Middle frontal gyrus (tissue), 1 donor: Measurements from ENCODE around the gene INTS2.
"Not testable (repeated sequence)": the region's sequence is repeated elsewhere in the genome, so short reads cannot be mapped to it uniquely, and the experiment has no call there.

Experiments used
- DNase-seq: peaks from one replicate; pipeline ENCODE4 v3.0.0-alpha.2; 2015; ENCODE audit warnings: low spot score; ENCODE audit errors: extremely low spot score

Gene INTS2

DNA sequence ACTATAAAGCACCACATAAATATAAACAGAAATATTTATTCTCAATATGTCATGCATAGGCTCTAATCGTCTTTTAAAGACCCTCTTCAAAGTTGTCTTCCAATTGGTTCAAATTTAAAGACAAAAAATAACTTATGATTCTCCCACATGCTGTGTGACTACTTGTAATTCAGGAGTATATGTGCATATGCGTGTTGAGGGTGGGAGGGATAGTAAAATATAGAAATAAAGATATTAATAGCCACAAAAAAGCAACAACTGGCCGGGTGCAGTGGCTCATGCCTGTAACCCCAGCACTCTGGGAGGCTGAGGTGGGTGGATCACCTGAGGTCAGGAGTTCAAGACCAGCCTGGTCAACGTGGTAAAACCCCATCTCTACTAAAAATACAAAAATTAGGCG is 33.5 kb downstream of the INTS2 start:
- not testable (repeated sequence) for DNase-seq

- not testable (repeated sequence) for DNase-seq
Observed at GRCh38 chr17:61887733-61888132, 40.0 kb downstream of the INTS2 start.

GRCh38 chr17:61885865-61886264 is 41.9 kb downstream of the INTS2 start:
- not testable (repeated sequence) for DNase-seq

GRCh38 chr17:61884864-61885263 is 42.9 kb downstream of the INTS2 start:
- no peak for DNase-seq

- no peak for DNase-seq
Observed at GRCh38 chr17:61880589-61881102, 47.1 kb downstream of the INTS2 start.

DNA sequence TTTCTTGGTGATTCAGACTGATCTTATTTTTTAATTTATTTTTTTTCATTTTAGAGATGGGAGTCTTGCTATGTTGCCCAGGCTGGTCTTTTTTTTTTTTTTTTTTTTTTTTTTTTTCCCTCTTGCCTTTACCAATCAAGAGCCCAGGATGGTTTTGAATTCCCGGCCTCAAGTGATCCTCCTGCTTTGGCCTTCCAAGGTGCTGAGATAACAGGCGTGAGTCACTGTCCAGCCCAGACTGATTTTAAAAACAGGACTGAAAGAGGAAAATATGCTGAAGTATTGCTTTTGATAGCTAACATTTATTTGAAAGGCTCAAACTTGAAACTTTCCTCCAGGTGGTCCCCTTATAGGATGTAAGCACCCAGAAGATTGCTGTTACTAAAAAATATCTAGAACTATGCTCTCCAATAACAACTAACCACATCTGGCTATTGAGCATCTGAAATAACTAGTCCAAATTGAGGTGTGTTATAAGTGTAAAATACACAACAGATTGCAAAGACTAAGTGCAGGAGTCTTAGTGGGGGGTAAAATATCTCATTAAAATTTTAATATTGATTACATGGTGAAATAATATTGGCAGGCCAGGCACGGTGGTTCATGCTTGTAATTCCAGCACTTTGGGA is 48.7 kb downstream of the INTS2 start:
- no peak for DNase-seq

GRCh38 chr17:61878520-61878919 is 49.3 kb downstream of the INTS2 start:
- no peak for DNase-seq

GRCh38 chr17:61877837-61878236 is 49.9 kb downstream of the INTS2 start:
- no peak for DNase-seq

DNA sequence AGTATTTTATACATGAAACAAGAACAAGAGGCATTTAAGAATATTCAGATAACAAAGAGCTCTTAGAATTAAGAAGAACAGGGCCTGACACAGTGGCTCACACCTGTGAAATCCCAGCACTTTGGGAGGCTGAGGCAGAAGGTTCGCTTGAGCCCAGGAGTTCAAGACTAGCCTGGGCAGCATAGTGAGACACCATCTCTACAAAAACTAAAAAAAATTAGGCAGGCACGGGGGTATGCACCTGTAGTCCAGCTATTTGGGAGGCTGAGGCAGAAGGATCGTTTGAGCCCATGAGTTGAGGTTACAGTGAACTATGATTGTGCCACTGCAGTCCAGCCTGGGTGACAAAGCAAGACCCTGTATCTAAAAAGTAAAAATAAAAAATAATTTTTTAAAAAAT is 52.0 kb downstream of the INTS2 start:
- no peak for DNase-seq

DNA sequence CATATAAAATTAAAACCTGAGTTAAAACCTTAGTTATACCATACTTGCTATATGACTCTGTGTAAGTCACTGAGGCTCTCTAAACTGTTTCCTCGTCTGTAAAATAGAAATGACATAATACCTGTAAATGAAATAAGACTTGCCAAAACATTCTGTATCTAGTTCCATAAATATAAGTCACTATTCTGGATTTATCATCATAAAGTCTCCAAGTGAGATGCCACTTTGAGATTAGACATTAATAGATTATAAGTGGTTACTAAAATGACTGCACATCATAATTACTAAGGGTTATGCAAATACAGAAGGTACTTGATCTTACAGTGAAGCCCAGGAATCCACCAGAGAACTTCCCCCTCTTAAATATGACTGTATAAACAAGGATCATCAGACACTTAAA is 52.5 kb downstream of the INTS2 start:
- DNase-seq = no peak

- DNase-seq = no peak
Observed at GRCh38 chr17:61874075-61874474, 53.7 kb downstream of the INTS2 start.

GRCh38 chr17:61872099-61872498 is 55.7 kb downstream of the INTS2 start:
- DNase-seq = no peak

DNA sequence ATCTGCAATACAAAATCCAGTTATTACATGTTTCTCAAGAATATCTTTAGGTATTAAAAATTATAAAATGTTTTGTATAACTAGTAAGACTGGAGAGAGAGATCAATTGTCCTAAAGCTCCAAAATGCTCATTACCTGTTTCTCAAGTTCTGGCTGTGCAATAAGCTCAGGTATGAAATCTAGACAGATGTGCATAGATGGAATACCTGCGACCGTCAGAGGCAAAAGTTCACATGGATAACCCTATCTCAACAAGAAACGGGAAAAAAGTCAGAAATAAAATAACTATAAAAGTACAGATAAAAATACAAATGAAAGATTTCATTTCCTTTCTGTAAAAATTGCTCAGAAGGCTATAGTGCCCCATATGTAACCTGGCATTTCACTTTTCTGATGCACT is 58.6 kb downstream of the INTS2 start:
- DNase-seq = no peak

GRCh38 chr17:61868074-61868473 is 59.7 kb downstream of the INTS2 start:
- no peak for DNase-seq

- DNase-seq = no peak
Observed at GRCh38 chr17:61867033-61867432, 60.7 kb downstream of the INTS2 start.

DNA sequence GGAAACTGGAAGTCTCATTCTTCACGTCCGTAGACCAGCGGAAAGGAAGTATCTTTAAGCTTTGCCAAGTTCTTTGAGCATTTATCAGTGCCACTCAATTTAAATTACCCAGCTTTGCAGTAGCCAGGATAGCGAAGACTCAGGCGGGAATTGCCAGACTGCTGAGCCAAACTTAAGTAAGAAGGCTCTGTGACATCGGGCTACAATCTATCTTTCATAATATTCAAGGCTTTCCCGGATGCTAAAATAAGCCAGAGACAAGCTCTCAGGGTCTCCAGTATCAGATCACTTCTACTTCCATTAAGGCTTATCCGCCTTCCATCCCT is 64.0 kb downstream of the INTS2 start:
- DNase-seq = no peak

DNA sequence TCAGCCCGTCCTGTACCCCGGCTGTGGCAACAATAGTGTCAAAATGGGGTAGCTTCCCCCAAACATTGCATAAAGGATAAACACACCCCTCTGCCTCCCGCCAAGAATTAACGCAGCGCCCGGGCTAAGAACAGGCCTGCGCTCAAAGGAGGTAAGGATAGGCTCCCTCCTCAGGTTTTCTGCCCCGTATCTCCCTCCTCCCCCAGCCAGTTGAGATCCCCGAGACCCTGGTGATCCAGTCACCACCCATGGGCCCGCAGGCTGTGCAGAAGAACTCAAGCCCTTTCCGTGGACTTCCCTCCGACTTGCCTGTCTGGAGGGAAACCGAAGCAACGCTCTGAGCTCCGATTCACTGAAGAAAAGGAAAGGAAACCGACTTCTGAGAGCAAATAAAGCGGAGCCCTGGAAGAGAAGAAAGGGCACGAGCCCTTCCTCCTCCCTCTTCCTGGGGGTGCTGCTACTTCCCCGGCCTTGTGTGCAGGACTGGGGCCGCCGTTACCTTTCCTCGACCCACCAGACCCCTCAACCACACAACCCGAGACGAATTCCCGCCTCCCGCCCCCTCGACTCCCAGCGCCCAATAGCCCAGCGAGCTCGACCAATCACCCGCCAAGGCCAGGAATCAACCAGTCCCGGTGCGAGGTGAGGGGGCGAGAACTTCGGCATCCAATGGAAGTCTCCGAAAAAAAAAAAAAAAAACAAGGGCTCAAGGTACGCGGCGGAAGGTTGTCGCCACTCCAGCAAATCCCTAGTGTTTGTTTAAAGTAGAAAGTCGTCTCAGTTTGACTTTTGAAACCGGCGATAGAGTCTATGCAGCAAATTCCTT is 64.6 kb downstream of the INTS2 start, which contains the start of gene BRIP1:
Gene BRIP1 (minus strand): TSS at position 554 of the 826 bp plus-strand sequence. CDS start 1,989 bp downstream, outside the sequence.
- peak; percentile 72 for DNase-seq

DNA sequence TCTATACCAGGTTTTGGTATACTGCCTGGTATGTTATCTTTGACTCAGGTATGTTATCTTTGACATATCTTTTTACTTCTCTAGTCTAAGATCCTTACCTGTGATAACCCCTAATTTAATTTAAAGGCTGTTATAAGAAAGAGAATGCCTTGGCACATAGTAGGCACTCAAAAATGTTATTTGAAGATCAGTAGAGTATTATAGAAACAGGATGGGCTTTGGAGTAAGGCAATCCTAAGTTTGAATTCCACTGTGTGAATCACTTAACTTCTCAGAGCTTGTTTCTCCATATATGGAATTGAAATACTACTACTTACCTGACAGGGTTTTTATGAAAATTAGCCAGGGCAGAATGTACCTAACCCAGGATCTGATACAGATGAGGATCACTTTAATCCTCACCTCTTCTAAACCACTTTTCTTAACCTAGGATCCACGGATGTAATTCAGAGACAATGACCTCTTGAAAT is 65.6 kb downstream of the INTS2 start:
- DNase-seq = no peak

- not testable (repeated sequence) for DNase-seq
Observed at GRCh38 chr17:61860397-61860796, 67.4 kb downstream of the INTS2 start.

- no peak for DNase-seq
Observed at GRCh38 chr17:61856035-61856434, 71.7 kb downstream of the INTS2 start.

GRCh38 chr17:61852857-61853256 is 74.9 kb downstream of the INTS2 start:
- no peak for DNase-seq

DNA sequence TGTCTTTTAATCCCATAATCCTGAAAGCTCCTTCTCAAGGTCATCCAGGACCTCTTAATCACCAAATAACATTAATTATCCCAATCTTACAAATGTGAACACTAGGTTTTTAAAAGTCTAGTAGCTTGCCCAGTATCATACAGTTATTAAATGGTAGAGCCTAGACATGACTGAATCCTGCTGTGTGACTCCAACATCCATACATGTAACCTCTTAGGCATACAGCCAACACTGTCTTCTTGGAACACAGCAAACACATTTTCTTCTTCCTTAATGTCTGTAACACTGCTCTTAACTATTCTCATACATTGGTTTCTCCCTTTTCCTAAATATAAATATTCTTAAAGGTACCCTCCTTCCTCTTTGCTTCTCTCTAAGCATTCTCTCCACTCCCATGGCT is 78.1 kb downstream of the INTS2 start:
- DNase-seq = no peak

DNA sequence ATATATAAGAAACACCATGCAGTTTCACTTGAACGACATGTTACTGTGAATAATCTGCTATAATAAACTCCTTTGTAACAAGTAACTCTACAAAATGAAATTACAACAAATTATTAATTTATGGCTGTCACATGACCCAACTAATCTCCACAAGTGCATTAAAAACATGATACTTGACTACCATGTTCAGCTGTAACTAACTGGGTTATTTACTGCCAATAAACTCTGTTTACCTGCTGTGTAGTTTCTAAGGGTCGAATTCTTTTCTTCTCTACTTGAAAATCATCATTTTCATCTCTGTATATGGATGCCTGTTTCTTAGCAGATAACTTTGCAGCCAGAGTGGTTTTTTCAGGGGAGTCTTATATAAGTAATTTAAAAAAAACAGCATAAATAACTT is 78.9 kb downstream of the INTS2 start:
- DNase-seq = no peak
